HEK293 (cell line): Measurements from ENCODE around the gene IPCEF1.

Source experiments
- HOXA7 ChIP-seq: sonication (generic); formaldehyde crosslinking; IDR thresholded peaks from 2 replicates; pipeline ENCODE4 v1.8.1; 2022; ENCODE audit warnings: missing genetic modification reagents, borderline replicate concordance
- KLF7 ChIP-seq: fragments of 450-650 bp; formaldehyde crosslinking; IDR thresholded peaks from 2 replicates; pipeline ENCODE4 v1.5.1; 2016; ENCODE audit warnings: missing biosample characterization, missing genetic modification characterization, borderline replicate concordance
- MEIS1 ChIP-seq: sonication (generic); formaldehyde crosslinking; IDR thresholded peaks from 2 replicates; pipeline ENCODE4 v1.8.1; 2022; ENCODE audit warnings: missing genetic modification reagents, mild to moderate bottlenecking, borderline replicate concordance
- PRDM10 ChIP-seq: fragments of 450-650 bp; formaldehyde crosslinking; IDR thresholded peaks from 2 replicates; pipeline ENCODE4 v1.5.1; 2016; ENCODE audit warnings: missing biosample characterization, missing genetic modification characterization
- SP7 ChIP-seq: fragments of 450-650 bp; formaldehyde crosslinking; IDR thresholded peaks from 2 replicates; pipeline ENCODE4 v1.5.1; 2016; ENCODE audit warnings: missing biosample characterization, missing genetic modification characterization
- TRIM28 ChIP-seq: IDR thresholded peaks from 2 replicates; pipeline ENCODE4 v1.6.1; 2011; ENCODE audit warnings: low read length, control low read depth, borderline replicate concordance
- YY2 ChIP-seq: fragments of 450-650 bp; formaldehyde crosslinking; IDR thresholded peaks from 2 replicates; pipeline ENCODE4 v1.5.1; 2016; ENCODE audit warnings: missing biosample characterization, missing genetic modification characterization
- ZBTB21 ChIP-seq: fragments of 450-650 bp; formaldehyde crosslinking; IDR thresholded peaks from 2 replicates; pipeline ENCODE4 v1.5.1; 2017; ENCODE audit warnings: missing biosample characterization, missing genetic modification characterization
- ZBTB48 ChIP-seq: fragments of 450-650 bp; formaldehyde crosslinking; IDR thresholded peaks from 2 replicates; pipeline ENCODE4 v1.5.1; 2016; ENCODE audit warnings: missing biosample characterization, missing genetic modification characterization
- ZNF223 ChIP-seq: fragments of 450-650 bp; formaldehyde crosslinking; IDR thresholded peaks from 2 replicates; pipeline ENCODE4 v1.5.1; 2016; ENCODE audit warnings: missing biosample characterization, missing genetic modification characterization
- ZNF24 ChIP-seq: fragments of 450-650 bp; formaldehyde crosslinking; IDR thresholded peaks from 2 replicates; pipeline ENCODE4 v1.5.1; 2016; ENCODE audit warnings: missing biosample characterization, missing genetic modification characterization
- ZNF394 ChIP-seq: fragments of 450-650 bp; formaldehyde crosslinking; IDR thresholded peaks from 2 replicates; pipeline ENCODE4 v1.5.1; 2016; ENCODE audit warnings: missing biosample characterization, missing genetic modification characterization, mild to moderate bottlenecking, moderate library complexity, borderline replicate concordance
- ZNF514 ChIP-seq: fragments of 450-650 bp; formaldehyde crosslinking; IDR thresholded peaks from 2 replicates; pipeline ENCODE4 v1.5.1; 2016; ENCODE audit warnings: missing biosample characterization, missing genetic modification characterization
- ZNF549 ChIP-seq: fragments of 450-650 bp; IDR thresholded peaks from 2 replicates; pipeline ENCODE4 v1.5.1; 2018; ENCODE audit warnings: missing biosample characterization, missing genetic modification characterization, mild to moderate bottlenecking, inconsistent platforms, moderate library complexity
- ZNF561 ChIP-seq: fragments of 450-650 bp; IDR thresholded peaks from 2 replicates; pipeline ENCODE4 v1.5.1; 2018; ENCODE audit warnings: missing biosample characterization, missing genetic modification characterization, borderline replicate concordance
- ZNF571 ChIP-seq: fragments of 450-650 bp; formaldehyde crosslinking; IDR thresholded peaks from 2 replicates; pipeline ENCODE4 v1.5.0; 2017; ENCODE audit warnings: missing biosample characterization, missing genetic modification characterization
- ZNF624 ChIP-seq: fragments of 450-650 bp; formaldehyde crosslinking; IDR thresholded peaks from 2 replicates; pipeline ENCODE4 v1.5.1; 2017; ENCODE audit warnings: missing biosample characterization, missing genetic modification characterization
- ZNF629 ChIP-seq: fragments of 450-650 bp; formaldehyde crosslinking; IDR thresholded peaks from 2 replicates; pipeline ENCODE4 v1.5.1; 2017; ENCODE audit warnings: missing biosample characterization, missing genetic modification characterization
- ZNF707 ChIP-seq: fragments of 450-650 bp; formaldehyde crosslinking; IDR thresholded peaks from 2 replicates; pipeline ENCODE4 v1.5.1; 2016; ENCODE audit warnings: missing biosample characterization, missing genetic modification characterization
- ZNF792 ChIP-seq: fragments of 450-650 bp; formaldehyde crosslinking; IDR thresholded peaks from 2 replicates; pipeline ENCODE4 v1.5.1; 2016; ENCODE audit warnings: missing biosample characterization, missing genetic modification characterization
- TF ChIP-seq, protein P1 (sequence below): fragments of 450-650 bp; formaldehyde crosslinking; IDR thresholded peaks from 2 replicates; pipeline ENCODE4 v1.5.1; 2016; ENCODE audit warnings: missing biosample characterization, missing genetic modification characterization
- TF ChIP-seq, protein P2 (sequence below): fragments of 450-650 bp; formaldehyde crosslinking; IDR thresholded peaks from 2 replicates; pipeline ENCODE4 v1.5.1; 2017; ENCODE audit warnings: missing biosample characterization, missing genetic modification characterization
- TF ChIP-seq, protein P3 (sequence below): fragments of 450-650 bp; formaldehyde crosslinking; IDR thresholded peaks from 2 replicates; pipeline ENCODE4 v1.5.1; 2017; ENCODE audit warnings: missing biosample characterization, missing genetic modification characterization
- TF ChIP-seq, protein P4 (sequence below): fragments of 450-650 bp; formaldehyde crosslinking; IDR thresholded peaks from 2 replicates; pipeline ENCODE4 v1.5.1; 2017; ENCODE audit warnings: missing biosample characterization, mild to moderate bottlenecking, missing genetic modification characterization, moderate library complexity

The IPCEF1 gene

DNA sequence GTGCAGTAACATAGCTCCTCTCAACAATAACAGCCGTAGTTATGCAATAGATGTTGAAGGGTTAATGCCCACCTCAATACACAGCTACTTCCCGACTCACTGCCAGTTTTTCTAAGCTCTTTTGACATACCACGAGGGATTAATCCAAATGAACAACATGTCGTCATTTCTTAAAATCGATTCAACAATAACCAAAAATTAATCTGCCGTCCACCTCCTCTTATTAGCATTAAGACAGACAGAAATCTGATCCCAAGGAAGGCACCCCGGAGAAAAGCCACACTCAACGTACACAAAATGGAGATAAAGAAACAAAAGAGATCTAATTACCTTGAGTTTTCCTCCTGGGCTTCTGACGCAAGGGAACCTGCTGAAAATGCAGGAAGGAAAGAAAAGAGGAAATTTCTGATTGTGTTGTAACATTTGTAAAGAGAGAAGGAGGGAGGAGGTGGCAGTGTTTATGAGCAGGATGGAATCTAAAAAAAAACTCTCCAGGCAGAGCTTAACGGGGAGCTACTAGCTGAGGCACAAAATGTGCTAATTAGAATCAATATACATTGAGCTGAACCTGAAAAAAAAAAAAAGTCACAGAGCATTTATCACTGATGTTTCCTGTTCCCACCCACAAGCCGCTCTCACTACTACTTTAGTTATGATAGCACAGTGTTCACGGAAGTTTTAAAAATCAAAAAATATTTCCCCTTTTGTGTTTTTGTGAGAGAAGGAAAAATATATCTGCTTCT, 109.3 kb downstream of the IPCEF1 start (continued):
- TF ChIP-seq, protein P1, sequence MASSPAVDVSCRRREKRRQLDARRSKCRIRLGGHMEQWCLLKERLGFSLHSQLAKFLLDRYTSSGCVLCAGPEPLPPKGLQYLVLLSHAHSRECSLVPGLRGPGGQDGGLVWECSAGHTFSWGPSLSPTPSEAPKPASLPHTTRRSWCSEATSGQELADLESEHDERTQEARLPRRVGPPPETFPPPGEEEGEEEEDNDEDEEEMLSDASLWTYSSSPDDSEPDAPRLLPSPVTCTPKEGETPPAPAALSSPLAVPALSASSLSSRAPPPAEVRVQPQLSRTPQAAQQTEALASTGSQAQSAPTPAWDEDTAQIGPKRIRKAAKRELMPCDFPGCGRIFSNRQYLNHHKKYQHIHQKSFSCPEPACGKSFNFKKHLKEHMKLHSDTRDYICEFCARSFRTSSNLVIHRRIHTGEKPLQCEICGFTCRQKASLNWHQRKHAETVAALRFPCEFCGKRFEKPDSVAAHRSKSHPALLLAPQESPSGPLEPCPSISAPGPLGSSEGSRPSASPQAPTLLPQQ (tag by site-specific recombination), result no peak
- TF ChIP-seq HOXA7 (CRISPR knock-in tag) (no peak), SP7 (tag by site-specific recombination) (peak; percentile 42; the same call in 1 of the 2 replicates), ZNF707 (no peak), TRIM28 (peak; percentile 77), ZNF549 (tag by site-specific recombination) (no peak), ZNF514 (tag by site-specific recombination) (no peak), MEIS1 (CRISPR knock-in tag) (no peak), ZNF624 (tag by site-specific recombination) (no peak), ZNF561 (peak; percentile 30; the same call in 1 of the 2 replicates), ZNF24 (0 out of 2 replicates have a peak, but pooled peaks have one; percentile 36), ZNF571 (no peak), KLF7 (no peak), ZNF629 (peak; percentile 77), ZNF792 (tag by site-specific recombination) (no peak), ZBTB21 (peak; percentile 53; the same call in 1 of the 2 replicates), ZNF394 (tag by site-specific recombination) (peak; percentile 79), YY2 (tag by site-specific recombination) (0 out of 2 replicates have a peak, but pooled peaks have one; percentile 12), ZBTB48 (peak; percentile 33; the same call in 1 of the 2 replicates), ZNF223 (tag by site-specific recombination) (no peak), PRDM10 (peak; percentile 43)
- TF ChIP-seq, protein P2, sequence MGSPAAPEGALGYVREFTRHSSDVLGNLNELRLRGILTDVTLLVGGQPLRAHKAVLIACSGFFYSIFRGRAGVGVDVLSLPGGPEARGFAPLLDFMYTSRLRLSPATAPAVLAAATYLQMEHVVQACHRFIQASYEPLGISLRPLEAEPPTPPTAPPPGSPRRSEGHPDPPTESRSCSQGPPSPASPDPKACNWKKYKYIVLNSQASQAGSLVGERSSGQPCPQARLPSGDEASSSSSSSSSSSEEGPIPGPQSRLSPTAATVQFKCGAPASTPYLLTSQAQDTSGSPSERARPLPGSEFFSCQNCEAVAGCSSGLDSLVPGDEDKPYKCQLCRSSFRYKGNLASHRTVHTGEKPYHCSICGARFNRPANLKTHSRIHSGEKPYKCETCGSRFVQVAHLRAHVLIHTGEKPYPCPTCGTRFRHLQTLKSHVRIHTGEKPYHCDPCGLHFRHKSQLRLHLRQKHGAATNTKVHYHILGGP (tag by site-specific recombination), result no peak
- TF ChIP-seq, protein P3, sequence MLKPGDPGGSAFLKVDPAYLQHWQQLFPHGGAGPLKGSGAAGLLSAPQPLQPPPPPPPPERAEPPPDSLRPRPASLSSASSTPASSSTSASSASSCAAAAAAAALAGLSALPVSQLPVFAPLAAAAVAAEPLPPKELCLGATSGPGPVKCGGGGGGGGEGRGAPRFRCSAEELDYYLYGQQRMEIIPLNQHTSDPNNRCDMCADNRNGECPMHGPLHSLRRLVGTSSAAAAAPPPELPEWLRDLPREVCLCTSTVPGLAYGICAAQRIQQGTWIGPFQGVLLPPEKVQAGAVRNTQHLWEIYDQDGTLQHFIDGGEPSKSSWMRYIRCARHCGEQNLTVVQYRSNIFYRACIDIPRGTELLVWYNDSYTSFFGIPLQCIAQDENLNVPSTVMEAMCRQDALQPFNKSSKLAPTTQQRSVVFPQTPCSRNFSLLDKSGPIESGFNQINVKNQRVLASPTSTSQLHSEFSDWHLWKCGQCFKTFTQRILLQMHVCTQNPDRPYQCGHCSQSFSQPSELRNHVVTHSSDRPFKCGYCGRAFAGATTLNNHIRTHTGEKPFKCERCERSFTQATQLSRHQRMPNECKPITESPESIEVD (tag by site-specific recombination), result peak; percentile 94
- TF ChIP-seq, protein P4, sequence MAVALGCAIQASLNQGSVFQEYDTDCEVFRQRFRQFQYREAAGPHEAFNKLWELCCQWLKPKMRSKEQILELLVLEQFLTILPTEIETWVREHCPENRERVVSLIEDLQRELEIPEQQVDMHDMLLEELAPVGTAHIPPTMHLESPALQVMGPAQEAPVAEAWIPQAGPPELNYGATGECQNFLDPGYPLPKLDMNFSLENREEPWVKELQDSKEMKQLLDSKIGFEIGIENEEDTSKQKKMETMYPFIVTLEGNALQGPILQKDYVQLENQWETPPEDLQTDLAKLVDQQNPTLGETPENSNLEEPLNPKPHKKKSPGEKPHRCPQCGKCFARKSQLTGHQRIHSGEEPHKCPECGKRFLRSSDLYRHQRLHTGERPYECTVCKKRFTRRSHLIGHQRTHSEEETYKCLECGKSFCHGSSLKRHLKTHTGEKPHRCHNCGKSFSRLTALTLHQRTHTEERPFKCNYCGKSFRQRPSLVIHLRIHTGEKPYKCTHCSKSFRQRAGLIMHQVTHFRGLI (tag by site-specific recombination), result no peak
